ENCODE measurements around the gene EYS.

The EYS gene

DNA sequence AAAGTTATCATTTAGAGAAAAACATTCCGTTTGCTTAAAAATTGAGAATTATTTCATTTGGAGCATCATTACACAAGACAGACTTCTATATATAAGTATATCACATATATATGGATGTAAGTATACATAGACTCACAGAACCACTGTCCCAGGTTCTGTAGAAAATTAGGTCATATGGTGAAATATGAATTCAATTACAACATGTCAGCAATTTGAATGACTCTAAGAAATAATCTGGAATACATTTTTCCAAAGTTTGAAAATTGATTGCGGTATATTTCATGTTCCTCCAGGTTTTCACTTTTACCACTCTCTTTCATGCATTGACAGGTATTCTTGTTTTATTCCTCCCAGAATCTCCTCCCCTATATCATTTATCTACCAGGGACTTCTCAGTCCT lies 1179.1 kb downstream of the EYS start:
- Histone ChIP-seq H3K79me2 (ENCODE audit: insufficient read depth, low read length) (no peaks in the 10 kb centered on the region), H4K20me1 (ENCODE audit: insufficient read depth, low read length, poor library complexity, severe bottlenecking) (no peaks in the 10 kb centered on the region), H3K4me1 (ENCODE audit: insufficient read depth, low read length, poor library complexity, severe bottlenecking) (no peaks in the 10 kb centered on the region), H3K9me3 (ENCODE audit: insufficient read depth, low read depth, low read length) (no peaks in the 10 kb centered on the region), H3K4me2 (ENCODE audit: low read depth, low read length, poor library complexity, severe bottlenecking) (no peak overlapping the region), H3K4me3 (ENCODE audit: low read length, poor library complexity, severe bottlenecking) (no peak overlapping the region), H2AFZ (ENCODE audit: low read length) (no peak overlapping the region), H3K36me3 (ENCODE audit: insufficient read depth, low read length) (no peaks in the 10 kb centered on the region), H3K9me2 (replicated peaks; ENCODE audit: low read depth, low read length) (no peaks in the 10 kb centered on the region), H3K27me3 (ENCODE audit: insufficient read depth, low read length, poor library complexity, severe bottlenecking) (no peaks in the 10 kb centered on the region), H3F3A (ENCODE audit: low read depth) (no peaks in the 10 kb centered on the region), H3K9ac (ENCODE audit: low read depth, low read length, poor library complexity, severe bottlenecking) (no peak overlapping the region)
- TF ChIP-seq EZH2phosphoT487 (IDR thresholded peaks at IDR 0.05; ENCODE audit: borderline replicate concordance): no peak
- TF ChIP-seq, protein P1, sequence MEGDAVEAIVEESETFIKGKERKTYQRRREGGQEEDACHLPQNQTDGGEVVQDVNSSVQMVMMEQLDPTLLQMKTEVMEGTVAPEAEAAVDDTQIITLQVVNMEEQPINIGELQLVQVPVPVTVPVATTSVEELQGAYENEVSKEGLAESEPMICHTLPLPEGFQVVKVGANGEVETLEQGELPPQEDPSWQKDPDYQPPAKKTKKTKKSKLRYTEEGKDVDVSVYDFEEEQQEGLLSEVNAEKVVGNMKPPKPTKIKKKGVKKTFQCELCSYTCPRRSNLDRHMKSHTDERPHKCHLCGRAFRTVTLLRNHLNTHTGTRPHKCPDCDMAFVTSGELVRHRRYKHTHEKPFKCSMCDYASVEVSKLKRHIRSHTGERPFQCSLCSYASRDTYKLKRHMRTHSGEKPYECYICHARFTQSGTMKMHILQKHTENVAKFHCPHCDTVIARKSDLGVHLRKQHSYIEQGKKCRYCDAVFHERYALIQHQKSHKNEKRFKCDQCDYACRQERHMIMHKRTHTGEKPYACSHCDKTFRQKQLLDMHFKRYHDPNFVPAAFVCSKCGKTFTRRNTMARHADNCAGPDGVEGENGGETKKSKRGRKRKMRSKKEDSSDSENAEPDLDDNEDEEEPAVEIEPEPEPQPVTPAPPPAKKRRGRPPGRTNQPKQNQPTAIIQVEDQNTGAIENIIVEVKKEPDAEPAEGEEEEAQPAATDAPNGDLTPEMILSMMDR (conservative IDR thresholded peaks at IDR 0.05; ENCODE audit: low read length): no peak

DNA sequence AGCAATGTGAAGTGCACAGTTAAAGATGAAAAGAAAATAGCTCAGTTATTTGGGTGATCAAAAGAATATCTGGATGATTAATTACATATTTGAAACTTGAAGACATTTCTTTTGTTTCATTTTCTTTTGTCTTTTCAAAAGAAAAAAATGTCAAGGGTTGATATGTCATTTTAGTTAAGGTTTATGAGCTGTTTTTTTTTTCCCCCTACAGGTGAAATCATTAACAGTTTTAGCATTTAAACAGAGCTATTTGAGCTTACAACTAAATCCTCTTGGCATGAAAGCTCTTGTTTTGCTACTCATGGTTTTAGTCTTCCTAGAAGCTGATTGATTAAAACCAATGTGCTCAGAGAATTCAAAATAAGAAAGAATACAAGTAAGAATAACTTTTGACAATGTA lies 1184.2 kb downstream of the EYS start:
- Histone ChIP-seq H3K4me3 (ENCODE audit: low read length, poor library complexity, severe bottlenecking) (no peak overlapping the region), H3K4me1 (ENCODE audit: insufficient read depth, low read length, poor library complexity, severe bottlenecking) (no peaks in the 10 kb centered on the region), H3K36me3 (ENCODE audit: insufficient read depth, low read length) (no peaks in the 10 kb centered on the region), H4K20me1 (ENCODE audit: insufficient read depth, low read length, poor library complexity, severe bottlenecking) (no peaks in the 10 kb centered on the region), H3K9ac (ENCODE audit: low read depth, low read length, poor library complexity, severe bottlenecking) (no peak overlapping the region), H3K4me2 (ENCODE audit: low read depth, low read length, poor library complexity, severe bottlenecking) (no peak overlapping the region), H3F3A (ENCODE audit: low read depth) (no peaks in the 10 kb centered on the region), H3K9me2 (replicated peaks; ENCODE audit: low read depth, low read length) (no peaks in the 10 kb centered on the region), H3K79me2 (ENCODE audit: insufficient read depth, low read length) (no peaks in the 10 kb centered on the region), H2AFZ (ENCODE audit: low read length) (no peak overlapping the region), H3K9me3 (ENCODE audit: insufficient read depth, low read depth, low read length) (no peaks in the 10 kb centered on the region), H3K27me3 (ENCODE audit: insufficient read depth, low read length, poor library complexity, severe bottlenecking) (no peaks in the 10 kb centered on the region)
- TF ChIP-seq EZH2phosphoT487 (IDR thresholded peaks at IDR 0.05; ENCODE audit: borderline replicate concordance): no peak
- TF ChIP-seq, protein P1 (conservative IDR thresholded peaks at IDR 0.05; ENCODE audit: low read length): 0 out of 2 replicates have a peak, but pooled peaks have one; percentile 7

DNA sequence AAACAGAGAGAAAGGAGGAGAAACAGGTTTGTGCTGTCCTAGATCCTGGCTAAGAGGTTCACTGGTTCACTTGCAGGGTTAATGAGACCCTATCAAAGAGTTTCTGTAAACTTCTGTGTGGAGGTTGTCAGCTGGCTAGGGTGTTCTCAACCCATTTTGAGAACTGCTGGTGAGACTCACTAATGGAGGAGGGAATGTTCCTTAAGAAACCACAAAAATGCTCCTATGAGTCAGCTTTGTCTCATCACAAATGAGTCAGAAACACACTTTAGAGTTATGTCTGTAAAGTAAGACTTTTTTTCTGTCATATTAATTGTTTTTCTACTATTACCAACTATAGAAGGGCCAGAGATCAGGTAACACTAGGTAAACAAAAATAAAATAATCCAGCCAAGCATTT lies 1187.0 kb downstream of the EYS start:
- Histone ChIP-seq H2AFZ (ENCODE audit: low read length) (no peak overlapping the region), H3K4me1 (ENCODE audit: insufficient read depth, low read length, poor library complexity, severe bottlenecking) (no peaks in the 10 kb centered on the region), H3K9me2 (replicated peaks; ENCODE audit: low read depth, low read length) (no peaks in the 10 kb centered on the region), H3K9me3 (ENCODE audit: insufficient read depth, low read depth, low read length) (no peaks in the 10 kb centered on the region), H4K20me1 (ENCODE audit: insufficient read depth, low read length, poor library complexity, severe bottlenecking) (no peaks in the 10 kb centered on the region), H3K4me2 (ENCODE audit: low read depth, low read length, poor library complexity, severe bottlenecking) (no peak overlapping the region), H3K36me3 (ENCODE audit: insufficient read depth, low read length) (no peaks in the 10 kb centered on the region), H3K27me3 (ENCODE audit: insufficient read depth, low read length, poor library complexity, severe bottlenecking) (no peaks in the 10 kb centered on the region), H3F3A (ENCODE audit: low read depth) (no peaks in the 10 kb centered on the region), H3K79me2 (ENCODE audit: insufficient read depth, low read length) (no peaks in the 10 kb centered on the region), H3K4me3 (ENCODE audit: low read length, poor library complexity, severe bottlenecking) (no peak overlapping the region), H3K9ac (ENCODE audit: low read depth, low read length, poor library complexity, severe bottlenecking) (no peak overlapping the region)
- TF ChIP-seq EZH2phosphoT487 (IDR thresholded peaks at IDR 0.05; ENCODE audit: borderline replicate concordance): no peak
- TF ChIP-seq, protein P1 (conservative IDR thresholded peaks at IDR 0.05; ENCODE audit: low read length): no peak

Data from Loucy (cell line).